HG02884 (cell line): Measurements from ENCODE around the gene ARFGAP2.
"Not testable (repeated sequence)": the region's sequence is repeated elsewhere in the genome, so short reads cannot be mapped to it uniquely, and the experiment has no call there.

Source experiments
- ATAC-seq: cut with Tn5 transposase; IDR thresholded peaks from one replicate; pipeline ENCODE4 v1.9.1; 2021; ENCODE audit warnings: mild to moderate bottlenecking, moderate library complexity; ENCODE audit not compliant: unreplicated experiment

The ARFGAP2 gene

DNA sequence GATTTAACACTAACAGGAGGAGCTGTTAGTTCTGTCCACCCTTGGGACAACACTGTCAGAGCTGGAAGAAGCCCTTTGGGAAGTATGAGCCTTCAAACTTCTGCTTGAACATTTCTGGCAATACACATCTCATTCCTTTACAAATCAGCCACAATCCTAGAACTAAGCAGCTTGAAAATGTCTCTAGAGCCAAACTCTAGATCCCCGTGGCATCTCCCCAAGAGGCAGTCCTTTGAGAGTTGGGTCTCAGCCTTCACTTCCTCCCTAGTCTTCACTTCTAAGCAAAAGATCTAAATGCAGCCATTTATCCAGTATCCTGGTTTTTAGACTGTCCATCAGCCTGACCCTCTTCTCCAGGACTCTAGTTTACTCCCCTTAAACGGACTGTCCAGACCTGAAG, 26.9 kb downstream of the ARFGAP2 start:
- no peak for ATAC-seq

DNA sequence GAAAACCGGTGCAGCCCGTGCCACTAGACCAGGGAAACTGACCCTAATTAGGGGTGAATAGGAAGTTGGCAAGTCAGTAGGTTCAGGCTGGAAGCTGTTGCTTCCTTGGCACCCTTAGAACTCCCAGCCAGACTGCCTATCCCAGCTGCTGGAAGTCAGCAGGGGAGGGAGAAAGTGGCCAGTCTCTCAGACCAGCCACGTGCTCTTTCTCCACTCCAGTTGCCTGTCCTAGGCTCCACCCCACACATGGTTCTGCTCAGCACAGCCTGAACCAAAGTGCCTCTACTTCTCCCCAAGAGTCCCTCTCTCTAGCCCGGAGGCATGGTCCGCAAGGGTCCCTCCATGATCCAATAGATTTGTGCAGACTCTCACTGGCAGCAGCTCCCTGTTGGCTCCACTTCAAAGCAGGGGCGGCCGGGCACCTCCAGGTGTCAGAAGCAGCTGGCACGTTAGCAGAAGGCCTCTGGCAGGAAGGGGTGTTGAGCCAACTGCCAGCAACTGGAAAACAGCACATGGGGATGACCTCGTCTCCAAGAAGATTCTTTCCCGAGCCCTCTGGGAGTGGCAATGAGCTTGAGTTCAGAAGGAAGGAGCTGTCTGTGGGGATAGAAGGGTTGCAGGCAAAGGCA, 27.7 kb downstream of the ARFGAP2 start:
- ATAC-seq: no peak

DNA sequence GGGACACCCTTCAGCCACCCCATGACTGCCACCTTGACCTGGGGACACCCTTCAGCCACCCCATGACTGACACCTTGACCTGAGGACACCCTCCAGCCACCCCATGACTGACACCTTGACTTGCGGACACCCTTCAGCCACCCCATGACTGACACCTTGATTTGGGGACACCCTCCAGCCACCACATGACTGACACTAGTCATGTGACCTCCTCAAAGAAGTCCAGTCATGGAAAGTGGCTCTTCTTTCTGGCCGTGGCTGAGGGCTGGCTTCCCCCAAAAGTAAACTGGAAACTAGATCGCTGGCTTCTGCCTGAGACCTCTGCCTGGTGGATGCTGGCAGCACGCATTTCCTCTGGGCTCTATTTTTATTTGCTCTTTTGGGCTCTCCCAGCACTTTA, 28.4 kb downstream of the ARFGAP2 start:
- no peak for ATAC-seq

DNA sequence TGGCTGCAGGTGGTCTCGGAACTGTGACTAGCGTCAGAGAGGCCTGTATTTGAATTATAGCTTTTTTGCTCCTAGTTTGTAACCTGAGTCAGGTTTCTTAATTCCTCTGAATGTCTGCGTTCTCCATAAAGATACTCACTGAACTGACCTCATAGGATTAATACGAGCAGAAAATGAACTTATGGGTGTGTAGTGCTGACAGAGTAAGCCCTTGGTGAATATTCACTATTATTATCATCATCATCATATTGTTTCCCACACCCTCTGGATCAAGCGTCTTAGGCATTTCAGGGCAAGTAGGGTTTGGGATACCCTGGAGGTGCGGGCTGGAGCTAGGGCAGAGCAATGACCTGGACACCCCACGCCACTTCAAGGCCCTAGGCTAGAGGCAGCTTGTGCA, 29.0 kb downstream of the ARFGAP2 start:
- ATAC-seq: no peak

DNA sequence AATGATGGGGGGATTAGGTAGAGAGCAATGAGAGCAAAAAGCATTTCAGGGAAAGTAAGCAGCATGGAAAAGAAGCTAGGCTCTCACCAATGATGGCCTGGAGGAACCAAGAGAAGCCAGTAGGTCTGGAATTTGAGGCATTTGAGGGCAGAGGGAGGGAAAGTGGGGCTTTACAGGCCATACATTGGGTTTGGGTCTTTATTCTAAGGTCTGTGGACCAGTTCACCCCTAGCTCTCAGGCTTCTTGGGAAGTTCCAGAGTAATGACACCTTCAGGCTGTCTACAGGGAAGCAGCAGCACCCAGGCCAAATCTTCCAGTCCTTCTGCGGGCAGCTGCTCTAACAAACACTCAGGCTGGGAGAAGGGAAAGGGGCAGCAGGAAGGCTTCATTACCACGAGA, 29.4 kb downstream of the ARFGAP2 start:
- no peak for ATAC-seq

DNA sequence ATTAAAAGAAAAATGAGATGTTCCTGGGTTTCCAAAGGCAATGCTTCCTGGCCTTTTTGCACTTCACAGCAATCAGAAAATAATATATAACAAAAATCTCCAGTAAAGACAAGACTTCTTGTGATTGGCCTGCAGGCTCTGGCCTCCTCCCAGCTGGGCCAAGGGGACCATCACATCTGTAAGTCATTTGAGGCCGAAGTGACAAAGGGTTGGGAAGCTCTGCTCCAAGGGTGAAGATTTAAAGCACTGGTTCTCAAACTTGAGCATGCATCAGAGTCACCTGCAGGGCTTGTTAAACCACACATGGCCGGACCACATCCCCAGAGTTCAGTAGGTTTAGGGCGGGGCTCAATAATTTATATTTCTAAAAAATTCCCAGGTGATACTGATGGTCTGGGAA, 32.1 kb downstream of the ARFGAP2 start:
- no peak for ATAC-seq

DNA sequence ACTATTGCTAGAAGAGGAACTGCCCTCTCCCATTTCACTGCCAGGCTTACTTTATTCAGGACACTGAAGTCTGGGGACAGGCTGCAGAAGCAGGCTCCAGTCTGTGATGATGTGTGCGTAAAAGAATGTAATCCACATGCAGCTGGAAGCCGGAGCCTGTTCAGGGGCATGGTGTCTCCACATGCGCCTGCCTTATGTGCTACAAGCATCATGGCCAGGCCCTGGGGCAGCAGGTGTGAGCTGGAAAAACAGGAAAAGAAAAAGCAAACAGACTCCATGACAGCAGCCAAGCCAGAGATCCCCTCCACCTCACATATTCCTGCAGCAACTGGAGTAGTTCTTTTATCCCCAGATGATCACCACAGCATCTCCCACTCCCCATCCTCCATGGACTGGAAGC, 33.4 kb downstream of the ARFGAP2 start:
- ATAC-seq: no peak

DNA sequence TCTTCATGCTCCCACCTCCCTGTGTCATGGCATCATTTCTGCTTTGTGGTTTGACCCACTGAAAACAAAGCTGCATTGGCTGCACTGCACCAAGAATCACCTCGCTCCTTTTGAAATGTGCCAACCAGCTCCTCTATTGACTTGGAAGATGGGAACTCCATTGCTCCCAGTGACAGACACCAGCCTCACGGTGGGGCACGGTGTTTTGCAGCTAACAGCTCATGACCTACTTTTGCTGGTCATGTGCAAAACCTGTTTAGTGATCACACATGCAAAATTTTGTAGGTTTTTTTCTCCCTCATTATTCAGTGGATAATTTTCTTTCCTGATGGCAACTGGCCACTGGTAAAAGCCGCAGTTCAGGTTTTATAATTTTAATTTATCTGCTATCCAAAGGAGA, 36.8 kb downstream of the ARFGAP2 start:
- ATAC-seq: no peak

DNA sequence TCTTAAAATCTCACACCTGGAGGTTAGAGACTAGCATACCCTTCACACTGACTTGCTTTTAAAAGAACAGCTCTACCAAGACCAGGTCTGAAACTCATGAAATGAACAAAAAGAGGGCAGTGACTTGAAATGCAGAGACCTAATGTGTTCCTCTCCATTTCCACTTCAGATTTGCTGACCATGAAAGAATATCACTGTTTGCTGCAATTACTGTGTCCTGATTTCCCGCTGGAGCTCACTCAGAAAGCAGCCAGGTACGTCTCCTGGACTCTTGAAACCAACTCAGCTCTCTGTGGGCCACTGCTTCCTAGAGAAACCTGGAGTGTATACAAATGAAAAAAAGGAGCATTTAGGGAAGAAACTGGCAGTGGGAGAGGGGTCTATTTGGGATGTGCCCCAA, 39.2 kb downstream of the ARFGAP2 start:
- no peak for ATAC-seq

DNA sequence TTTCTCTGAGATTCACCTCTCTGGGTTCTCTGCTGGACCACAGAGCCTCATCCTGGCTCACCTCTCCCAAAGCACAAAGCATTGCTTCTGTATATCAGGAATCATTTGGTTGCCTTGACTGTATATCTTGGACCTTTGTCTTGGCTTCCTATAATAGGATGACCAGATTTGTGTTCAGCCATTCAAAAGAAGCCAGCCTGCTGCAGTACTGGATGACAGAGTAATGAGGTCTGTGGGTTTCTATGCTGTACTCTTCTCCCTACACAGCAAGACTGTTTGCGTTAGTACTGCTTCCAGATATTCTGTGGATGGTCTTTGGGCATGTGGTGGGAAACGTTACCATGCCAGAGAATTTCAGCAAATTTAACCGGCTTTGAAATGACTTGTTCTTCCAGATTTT, 39.8 kb downstream of the ARFGAP2 start:
- no peak for ATAC-seq

DNA sequence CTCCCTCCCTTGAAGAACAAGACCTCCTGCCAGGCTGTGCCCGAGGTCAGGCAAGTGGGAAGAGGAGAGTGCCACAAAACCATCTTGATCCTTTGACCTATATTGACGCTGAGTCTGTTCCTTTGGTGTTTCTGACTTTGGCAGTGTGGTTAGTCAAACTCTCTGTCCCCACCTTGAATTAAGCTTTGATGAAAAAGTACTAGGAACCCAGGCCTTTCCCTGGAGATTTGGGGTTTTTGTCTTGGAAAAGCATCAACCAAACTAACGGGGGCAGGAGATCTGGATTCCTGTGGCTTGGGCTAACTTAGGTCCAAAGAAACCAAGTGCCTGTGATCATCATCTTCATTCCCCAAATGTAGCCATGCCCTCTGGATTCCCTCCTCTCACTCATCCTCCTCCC, 40.4 kb downstream of the ARFGAP2 start:
- ATAC-seq: no peak

DNA sequence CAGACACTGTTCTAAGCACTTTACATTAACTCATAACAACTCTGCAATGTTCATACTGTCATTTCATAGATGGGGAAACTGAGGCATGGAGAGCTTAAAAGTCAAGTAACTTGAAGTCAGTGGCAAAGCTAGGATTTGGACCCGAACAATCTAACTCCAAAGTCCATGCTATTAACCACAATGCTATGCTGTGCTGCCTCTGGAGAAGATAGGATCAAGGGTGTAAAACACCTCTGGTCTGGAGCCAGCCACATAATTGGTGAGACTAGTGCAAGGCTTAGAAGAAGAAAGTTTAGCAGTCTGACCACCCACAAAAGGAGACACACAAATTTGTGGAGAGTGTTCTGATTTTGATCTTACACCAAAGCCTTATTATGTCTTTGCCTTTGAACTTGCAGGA, 43.7 kb downstream of the ARFGAP2 start:
- ATAC-seq: no peak

DNA sequence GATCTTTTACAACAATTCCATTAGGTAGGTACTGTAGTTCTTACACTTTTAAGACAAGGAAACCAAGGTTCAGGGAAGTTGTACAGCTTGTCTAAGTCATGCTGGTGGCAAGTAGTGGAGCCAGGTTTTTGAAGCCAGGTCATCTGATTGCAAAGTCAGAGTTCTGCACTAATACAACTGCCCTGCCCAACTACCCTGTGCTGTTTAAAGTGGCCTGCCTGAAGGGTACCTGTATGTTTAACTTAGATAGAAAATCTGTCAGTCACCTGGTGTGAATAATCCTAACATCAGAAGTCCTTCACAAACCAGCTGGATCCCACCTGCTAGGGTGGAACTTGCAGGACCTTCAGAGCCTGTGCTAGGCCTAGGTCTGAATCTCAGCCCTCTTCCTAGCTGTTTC, 44.2 kb downstream of the ARFGAP2 start:
- ATAC-seq: no peak

DNA sequence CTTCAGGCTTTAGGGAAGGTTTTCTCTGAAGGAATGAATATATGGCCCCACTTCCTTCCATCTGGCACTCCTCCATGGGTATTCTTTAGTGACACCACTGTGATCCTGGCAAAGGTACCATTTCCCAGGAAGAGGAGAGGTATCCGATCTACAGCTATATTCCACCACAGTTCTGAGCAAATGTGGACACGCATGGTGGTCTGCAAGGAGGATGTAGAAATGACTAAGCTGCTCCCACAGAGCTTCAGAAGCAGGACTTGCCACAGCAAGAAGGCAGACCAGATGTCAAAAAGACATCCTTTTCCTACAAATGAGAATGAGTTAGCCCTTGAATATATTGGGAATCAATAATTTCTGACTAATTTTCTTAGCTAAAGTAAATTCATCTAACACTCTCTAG, 45.5 kb downstream of the ARFGAP2 start:
- ATAC-seq: no peak

DNA sequence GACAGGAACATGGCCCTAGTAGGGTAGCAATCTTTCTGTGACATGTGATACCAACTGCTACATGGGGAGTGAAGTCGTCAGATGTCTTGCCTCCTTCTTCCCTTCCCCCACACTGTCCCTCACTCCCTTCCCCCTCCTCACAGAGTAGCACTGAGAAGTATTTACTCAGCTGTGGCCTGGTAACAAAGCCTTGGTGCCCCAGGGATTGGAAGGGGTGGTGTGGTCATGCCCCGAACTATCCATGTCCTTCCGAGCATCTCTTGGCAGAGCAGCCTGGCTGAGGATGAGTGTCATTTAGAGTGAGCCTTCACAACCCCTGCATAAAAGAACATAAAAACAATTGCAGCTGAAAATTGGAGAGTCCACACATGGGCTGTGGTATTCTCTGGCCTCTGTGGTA, 46.1 kb downstream of the ARFGAP2 start:
- ATAC-seq: no peak

DNA sequence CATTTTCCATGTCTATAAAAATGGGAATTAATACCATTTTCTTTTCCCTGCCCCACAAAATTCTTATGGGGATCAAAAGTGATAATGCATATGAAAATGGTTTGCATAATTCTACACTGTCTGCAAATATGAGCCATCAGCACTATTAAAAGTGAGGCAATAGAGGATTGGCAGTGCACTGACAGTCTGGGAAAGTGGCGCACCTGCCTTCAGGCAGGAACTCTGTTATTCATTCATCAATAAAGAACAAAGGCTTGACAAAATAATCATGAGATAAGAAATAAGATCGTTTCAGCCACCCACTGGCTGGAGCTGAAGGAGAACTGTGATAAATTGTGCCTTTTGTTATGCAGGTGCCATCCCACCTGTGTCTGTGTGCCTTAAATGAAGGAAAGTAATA, 49.5 kb downstream of the ARFGAP2 start:
- ATAC-seq: no peak

DNA sequence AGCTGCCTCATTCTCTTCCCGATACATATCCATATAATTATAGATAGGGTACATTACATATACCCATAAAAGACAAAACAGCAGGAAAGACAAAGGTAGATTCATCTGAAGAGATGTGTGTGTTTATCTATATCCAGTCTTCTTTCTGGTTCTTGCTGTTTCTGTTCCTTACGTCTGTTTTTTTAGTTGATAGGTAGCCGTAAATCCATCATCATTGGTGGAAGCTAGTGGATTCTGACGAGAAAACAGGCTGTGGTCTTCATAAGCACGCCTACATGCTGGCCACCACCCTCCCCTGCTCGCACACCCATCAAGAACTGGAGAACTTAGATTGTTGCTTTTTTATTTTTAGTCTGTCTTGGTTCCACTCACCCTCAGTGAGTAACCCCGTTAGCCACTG, 51.6 kb downstream of the ARFGAP2 start:
- ATAC-seq: no peak

DNA sequence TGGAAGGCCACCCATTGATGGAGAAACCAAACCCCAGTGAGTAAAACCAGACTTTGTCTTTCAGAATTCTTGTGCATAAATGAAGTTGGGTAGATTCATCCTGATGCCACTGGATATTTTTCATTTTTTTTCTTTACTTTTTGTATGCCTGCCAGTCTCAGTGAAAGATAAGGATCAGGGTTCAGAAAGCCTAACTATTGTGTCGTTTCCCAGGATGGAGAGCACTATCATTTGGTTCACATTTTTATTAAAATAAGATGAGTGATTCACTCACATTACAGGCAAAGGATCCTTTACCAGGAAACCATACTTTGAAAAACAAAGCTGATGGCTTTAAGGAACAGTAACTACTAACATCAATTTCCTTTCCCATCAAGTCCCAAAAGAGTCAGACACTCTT, 52.0 kb downstream of the ARFGAP2 start:
- no peak for ATAC-seq

DNA sequence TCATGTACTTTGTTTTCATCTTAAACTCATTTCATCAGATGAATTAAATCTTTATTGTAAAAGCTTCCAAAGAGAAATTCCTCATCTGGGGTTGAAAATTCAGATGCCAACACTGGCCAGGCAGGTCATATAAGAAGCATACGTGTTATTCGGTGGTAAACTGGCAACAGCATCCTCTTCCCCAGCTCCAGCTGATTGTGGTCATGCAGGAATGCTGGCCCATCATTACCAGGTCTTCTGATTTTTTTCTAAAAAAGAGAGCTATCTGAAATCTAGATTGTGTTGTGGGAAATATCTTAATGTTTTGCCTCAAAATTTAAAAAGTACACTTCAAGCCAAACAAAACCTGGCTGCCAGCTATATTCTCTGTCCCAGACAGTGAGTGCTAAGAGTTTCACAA, 53.6 kb downstream of the ARFGAP2 start:
- ATAC-seq: no peak

DNA sequence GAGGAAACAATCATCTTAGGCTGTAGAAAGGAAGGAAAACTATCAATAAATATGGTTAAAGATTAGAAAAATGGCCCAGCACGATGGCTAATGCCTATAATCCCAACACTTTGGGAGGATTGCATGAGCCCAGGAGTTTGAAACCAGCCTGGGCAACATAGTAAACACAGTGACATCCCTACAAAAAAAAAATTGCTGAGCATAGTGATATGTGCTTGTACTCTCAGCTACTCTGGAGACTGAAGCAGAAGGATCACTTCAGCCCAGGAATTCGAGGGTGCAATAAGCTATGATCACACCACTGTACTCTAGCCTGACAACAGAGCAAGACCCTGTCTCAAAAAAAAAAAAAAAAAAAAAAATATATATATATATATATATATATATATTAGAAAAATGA, 54.9 kb downstream of the ARFGAP2 start:
- no peak for ATAC-seq

DNA sequence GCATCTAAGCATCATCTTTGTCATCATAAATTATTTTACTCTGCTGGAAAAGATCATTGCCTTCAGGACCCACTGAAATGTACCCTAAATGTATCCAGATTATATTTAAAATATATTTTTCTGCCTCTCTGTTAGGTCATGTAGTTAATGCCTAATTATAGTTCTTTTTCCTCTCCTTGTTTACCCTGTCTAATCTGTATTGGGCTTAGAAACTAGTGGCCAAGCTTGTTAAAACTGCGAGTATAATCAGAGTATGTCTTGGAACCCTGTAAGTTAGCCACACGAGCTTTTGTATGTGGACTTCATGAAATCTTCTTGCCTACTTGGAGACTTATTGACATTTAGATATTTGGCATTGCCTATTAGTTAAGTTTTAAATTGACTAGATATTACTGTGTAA, 55.6 kb downstream of the ARFGAP2 start:
- no peak for ATAC-seq

DNA sequence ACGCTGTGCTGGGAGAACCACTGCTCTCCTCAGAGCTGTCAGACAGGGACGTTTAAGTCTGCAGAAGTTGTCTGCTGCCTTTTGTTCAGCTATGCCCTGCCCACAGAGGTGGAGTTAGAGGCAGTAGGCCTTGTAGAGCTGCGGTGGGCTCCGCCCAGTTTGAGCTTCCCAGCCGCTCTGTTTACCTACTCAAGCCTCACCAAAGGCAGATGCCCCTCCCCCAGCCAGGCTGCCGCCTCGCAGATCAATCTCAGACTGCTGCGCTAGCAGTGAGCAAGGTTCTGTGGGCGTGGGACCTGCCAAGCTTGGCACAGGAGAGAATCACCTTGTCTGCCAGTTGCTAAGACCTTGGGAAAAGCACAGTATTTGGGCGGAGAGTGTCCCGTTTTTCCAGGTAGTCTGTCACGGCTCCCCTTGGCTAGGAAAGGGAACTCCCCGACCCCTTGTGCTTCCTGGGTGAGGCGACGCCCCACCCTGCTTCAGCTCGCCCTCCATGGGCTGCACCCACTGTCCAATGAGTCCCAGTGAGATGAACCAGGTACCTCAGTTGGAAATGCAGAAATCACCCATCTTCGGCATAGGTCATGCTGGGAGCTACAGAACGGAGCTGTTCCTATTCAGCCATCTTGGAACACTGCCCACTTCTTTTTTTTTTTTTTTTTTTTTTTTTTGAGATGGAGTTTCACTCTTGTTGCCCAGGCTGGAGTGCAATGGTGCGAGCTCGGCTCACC, 57.6 kb downstream of the ARFGAP2 start:
- ATAC-seq: not testable (repeated sequence)
